A204.1 (cell line): ENCODE data around the gene AHNAK.
"Not testable (repeated sequence)": the region's sequence is repeated elsewhere in the genome, so short reads cannot be mapped to it uniquely, and the experiment has no call there.

Source experiments
- FAIRE-seq: peaks from 2 replicates; lab custom pipeline; 2012; peaks lifted over from hg19 to GRCh38; lab: Jason Lieb, UNC

Gene AHNAK

GRCh38 chr11:62516736-62517371 lies 29.8 kb downstream of the AHNAK start:
- no peak for FAIRE-seq

DNA sequence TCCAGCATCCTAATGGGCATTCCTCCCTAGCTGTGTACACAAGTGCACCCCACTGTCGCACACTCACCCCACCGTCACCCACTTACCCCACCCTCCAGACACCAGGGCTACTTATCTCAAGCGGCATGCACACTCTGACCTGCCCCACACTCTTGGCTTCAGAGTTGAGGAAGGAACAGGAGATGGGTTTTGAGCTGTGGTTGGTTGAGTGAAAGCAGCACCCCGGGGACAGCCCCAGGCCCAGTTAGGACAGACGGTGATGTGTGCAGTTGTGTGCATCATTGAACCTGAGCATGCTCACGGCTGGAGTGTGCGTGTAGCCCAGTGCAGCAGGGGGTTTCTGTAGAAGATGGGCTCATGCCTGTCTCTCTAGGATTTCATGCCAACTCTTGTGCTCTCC lies 32.5 kb downstream of the AHNAK start:
- no peak for FAIRE-seq

GRCh38 chr11:62513626-62514025 lies 33.0 kb downstream of the AHNAK start:
- FAIRE-seq, result no peak

GRCh38 chr11:62512961-62513360 lies 33.6 kb downstream of the AHNAK start:
- FAIRE-seq, result no peak

DNA sequence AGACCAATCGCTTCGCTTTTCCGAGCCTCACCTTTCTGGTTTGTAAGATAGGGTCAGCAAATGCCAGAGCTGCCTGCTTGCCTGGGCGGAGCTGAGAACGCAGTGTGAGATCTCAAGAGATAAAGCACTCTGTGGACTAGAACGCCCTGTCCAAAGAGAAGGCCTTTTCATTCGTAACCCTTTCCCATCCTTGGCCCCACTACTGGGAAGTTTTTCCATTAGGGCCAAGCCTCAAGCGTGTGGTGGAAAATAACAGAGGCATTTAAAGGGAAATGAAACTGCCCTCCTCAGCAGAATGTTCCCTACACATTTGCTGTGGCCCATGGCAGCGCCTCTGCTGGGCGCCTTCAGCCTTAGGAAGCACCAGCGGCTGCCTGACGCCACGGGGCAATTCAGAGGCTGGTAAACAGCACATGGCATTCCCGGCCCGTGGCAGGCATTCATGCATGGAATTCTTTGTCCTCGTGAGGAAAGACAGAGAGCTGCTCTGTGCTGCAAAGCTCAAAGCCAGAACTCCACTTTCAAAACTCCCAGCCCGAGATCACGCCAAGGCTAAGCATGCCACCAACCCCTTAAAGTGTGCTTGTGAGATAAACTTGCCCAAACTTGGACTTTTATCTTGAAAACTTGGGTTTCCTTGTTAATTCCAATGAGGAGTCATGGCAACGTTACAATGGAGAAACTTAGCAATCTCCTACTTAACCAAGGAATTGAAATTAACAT lies 38.1 kb downstream of the AHNAK start:
- FAIRE-seq, result no peak

GRCh38 chr11:62507125-62507422 lies 39.5 kb downstream of the AHNAK start:
- FAIRE-seq, result no peak

DNA sequence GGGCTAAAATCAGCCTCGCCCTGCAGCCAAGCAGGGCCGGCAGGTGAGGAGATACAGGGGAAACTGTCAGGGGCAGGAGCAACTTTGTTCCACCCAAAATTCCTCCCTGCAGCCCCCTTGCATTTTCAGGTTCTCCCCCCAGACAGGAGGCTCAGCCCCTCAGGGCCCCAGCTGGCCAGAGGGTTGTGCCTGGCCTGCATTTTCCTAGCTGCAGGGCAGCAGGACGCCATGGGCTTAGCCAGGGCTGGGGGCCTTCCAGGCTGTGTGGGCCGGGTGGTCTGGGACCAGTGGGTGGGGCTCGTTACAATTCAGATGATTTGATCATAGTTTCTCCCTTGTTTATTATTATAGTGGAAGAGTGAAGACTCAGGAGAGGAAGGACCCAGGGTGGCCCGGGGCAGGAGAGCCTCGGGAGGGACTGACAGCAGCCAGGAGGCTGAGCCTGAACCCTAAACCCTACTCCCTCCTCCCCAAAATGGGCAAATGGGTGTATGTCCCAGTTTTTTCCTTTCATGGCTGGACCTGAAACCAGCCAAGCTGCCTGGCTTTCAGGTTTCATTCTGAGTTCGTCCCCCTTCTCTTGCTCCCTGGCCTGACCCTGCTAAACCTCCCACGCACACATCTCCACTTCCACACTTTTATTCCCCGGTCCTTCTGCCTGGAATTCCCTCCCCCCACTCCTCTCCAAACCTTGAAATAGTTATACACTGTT lies 40.0 kb downstream of the AHNAK start:
- FAIRE-seq, result no peak

- no peak for FAIRE-seq
These were observed 41.0 kb downstream of the AHNAK start for GRCh38 chr11:62505440-62506091.

- FAIRE-seq, result no peak
These were observed 41.6 kb downstream of the AHNAK start for GRCh38 chr11:62505059-62505439.

GRCh38 chr11:62504158-62504973 lies 42.2 kb downstream of the AHNAK start:
- FAIRE-seq, result no peak

DNA sequence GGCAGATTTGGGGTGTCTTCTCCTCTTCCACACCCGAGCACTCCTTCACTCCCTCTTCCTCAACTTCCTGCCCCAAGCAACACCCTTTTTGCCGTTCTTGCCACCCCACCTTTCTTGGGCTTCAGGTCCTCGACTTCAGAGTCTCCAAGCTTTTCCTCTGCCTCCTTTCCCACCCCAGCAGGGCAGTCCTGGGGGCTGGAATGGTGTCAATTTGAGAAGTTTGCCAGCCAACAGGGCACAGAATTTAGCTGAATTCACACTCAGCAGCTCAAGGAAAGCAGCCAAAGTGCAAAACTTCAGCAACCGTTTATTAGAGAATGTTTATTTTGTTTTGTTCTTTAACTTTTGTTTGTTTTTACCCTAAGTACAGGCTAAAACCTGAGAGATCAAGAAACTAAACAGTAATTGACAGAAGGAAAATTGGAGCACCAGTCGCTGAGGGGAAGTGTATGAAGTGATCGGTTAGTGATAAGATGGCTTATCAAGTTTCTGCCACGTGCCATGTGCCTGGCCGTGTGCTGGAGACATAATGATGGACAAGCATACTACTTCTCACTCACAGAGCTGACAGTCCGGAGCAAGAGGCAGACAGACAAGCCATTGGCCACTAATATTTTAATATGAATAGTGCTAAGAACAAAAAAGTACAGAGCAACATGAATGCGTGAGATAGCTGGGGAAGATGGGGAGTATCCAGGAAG lies 44.4 kb downstream of the AHNAK start:
- FAIRE-seq, result no peak

DNA sequence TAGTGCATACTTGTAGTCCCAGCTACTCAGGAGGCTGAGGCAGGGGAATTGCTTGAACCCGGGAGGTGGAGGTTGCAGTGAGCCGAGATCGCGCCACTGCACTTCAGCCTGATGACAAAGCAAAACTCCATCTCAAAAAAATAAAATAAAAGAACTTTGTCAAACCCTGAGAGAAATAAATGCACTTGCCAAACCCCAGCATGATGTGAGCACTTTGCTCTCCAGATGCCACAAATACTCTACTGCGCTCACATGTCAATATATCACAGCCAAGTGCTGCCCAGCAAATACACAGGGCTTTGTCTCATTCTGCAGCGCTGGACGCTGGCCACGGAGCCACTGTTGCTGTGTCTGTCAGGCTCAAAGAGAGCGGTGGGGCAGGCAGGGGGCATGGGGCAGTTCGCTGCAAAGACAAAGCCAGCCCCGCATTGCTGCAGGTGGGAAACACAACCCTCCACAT lies 45.1 kb downstream of the AHNAK start:
- no peak for FAIRE-seq

DNA sequence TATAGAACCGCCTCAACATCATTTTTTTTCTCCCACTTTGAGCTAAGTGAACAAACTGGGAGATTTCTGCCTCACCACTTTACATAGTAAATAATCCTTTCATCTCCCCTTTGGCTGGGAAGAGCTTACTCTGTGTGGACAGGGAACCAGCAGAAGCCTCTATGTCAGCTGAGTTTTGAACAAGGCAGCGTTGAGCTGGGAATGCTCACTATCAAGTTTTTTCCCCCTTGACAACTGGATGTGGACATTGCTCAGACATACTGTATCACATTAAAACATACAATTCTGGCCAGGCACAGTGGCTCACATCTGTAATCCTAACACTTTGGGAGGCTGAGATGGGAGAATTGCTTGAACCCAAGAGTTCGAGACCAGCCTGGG lies 46.0 kb downstream of the AHNAK start:
- no peak for FAIRE-seq

GRCh38 chr11:62499944-62500649 lies 46.5 kb downstream of the AHNAK start:
- no peak for FAIRE-seq

DNA sequence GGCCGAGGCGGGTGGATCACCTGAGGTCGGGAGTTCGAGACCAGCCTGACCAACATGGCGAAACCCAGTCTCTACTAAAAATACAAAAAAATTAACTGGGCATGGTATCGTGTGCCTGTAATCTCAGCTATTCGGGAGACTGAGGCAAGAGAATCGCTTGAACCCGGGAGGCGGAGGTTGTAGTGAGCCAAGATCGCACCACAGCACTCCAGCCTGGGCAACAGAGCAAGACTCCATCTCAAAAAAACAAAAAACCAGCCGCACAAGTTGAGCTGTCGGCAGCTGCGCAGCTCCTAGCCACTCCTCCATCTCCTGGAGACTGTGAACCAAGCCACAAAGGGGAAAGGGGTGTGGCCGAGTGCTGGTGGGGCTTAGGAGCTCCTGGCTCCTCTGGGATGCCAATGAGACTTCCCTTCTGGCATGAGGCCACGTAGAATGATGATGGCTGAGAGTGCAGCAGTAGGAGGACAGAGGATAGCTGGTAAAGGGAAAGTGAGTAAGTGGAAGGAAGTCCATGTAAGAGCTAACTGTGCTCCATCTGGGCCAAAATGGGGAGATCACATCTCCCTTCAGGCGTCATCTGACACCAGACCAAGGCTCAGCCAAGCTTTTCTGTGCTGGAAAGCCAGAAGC lies 47.2 kb downstream of the AHNAK start:
- not testable (repeated sequence) for FAIRE-seq

DNA sequence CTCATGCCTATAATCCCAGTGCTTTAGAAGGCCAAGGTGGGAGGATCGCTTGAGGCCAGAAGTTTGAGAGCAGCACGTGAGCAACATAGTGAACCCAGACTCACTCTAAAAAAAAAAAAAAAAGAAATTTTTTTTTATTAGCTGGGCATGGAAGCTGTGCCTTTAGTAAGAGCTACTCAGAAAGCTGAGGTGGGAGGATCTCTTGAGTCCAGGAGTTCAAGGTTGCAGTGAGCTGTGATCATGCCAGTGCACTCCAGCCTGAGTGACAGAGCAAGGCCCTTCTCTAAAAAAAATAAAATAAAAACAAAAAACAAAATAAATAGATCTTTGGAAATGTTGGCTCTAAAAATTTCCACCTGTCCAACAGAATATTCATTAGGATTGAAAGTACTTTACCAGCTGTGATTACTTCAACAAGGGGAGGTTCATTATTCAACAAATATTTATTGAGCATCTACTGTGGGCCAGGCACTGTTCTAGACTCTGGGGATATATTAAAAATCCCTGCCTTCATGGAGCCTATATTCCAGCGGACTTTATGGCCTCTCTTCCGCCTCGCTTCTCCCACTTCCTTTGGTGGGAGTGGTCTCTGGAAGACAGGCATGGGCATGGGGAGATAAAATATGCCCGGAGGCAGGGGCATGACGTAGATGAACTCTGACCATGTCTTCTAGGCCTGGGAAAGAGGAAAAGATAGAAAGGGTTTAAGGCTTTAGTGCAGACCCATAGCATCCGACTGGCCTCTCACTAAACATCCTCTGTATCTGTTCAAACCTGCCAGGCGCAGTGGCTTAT lies 47.9 kb downstream of the AHNAK start:
- FAIRE-seq, result no peak

- FAIRE-seq, result no peak
These were observed 48.6 kb downstream of the AHNAK start for GRCh38 chr11:62498031-62498430.

GRCh38 chr11:62497132-62497801 lies 49.3 kb downstream of the AHNAK start:
- FAIRE-seq, result no peak

DNA sequence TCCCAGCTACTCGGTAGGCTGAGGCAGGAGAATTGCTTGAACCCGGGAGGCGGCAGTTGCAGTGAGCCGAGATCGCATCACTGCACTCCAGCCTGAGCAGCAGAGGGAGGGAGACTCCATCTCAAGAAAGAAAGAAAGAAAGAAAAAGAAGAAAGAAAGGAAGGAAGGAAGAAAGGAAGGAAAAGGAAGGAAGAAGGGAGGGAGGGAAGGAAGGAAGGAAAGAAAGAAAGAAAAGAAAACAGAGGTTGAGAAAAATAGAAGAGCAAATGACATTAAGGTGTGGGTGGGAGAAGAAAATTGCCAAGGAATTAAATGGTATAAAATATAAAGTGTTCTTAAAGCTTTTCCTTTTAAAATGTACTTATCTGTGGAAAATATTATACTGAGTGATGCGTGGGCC lies 49.9 kb downstream of the AHNAK start:
- FAIRE-seq, result no peak
